ENCODE data around the gene SLC18A2. TPM values are rescaled to one million over a fixed set of nuclear protein-coding genes. Genes with fewer than 3 reads are reported as not detected.

SLC18A2 gene
- total and polyA plus RNA-seq, 10 of the 15 experiments (the other 5 are each of a cell fraction or from before 2014, with no cell fraction given), result 0.06 to 1.1 (median 0.25) TPM; not detected in 5

DNA sequence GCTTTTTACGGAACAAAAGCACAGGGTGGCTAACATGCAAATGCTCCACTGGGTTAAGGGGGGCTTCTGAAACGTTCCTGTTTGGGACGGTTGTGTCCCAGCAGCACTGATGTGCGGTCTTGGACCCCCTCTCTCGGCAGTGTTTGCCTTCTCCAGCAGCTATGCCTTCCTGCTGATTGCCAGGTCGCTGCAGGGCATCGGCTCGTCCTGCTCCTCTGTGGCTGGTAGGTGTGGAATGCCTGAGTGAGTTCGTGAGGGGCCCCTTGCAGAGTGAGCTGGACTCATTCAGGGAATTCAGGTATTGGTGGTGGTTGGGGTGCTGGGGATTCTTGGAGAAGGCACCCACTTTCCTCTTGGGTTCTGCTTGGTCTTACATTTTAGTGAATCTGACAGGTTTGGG, 13.0 kb downstream of the SLC18A2 start (continued):
- no peak for TF ChIP-seq RAD51 (IDR thresholded peaks at IDR 0.05)
- TF ChIP-seq LARP7 (IDR thresholded peaks at IDR 0.05), result no peak
- no peak for TF ChIP-seq ZNF24 (IDR thresholded peaks at IDR 0.05)
- no peak for TF ChIP-seq SMC3 (IDR thresholded peaks at IDR 0.05; ENCODE audit: borderline replicate concordance, low read length)
- no peak for TF ChIP-seq SRF (IDR thresholded peaks at IDR 0.05; ENCODE audit: low read depth in 2 of 2, low read length in 2 of 2)
- TF ChIP-seq SIN3A (IDR thresholded peaks at IDR 0.05; ENCODE audit: low read depth, low read length), result no peak
- TF ChIP-seq NBN (IDR thresholded peaks at IDR 0.05), result no peak
- TF ChIP-seq MEF2A (IDR thresholded peaks at IDR 0.05; ENCODE audit: insufficient read depth, low read depth, low read length), result no peak
- TF ChIP-seq, protein P1, sequence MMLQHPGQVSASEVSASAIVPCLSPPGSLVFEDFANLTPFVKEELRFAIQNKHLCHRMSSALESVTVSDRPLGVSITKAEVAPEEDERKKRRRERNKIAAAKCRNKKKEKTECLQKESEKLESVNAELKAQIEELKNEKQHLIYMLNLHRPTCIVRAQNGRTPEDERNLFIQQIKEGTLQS (IDR thresholded peaks at IDR 0.05; ENCODE audit: borderline replicate concordance, extremely low read depth, low read depth, low read length), result no peak
- TF ChIP-seq, protein P2, sequence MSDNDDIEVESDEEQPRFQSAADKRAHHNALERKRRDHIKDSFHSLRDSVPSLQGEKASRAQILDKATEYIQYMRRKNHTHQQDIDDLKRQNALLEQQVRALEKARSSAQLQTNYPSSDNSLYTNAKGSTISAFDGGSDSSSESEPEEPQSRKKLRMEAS (IDR thresholded peaks at IDR 0.05; ENCODE audit: low read depth, low read length), result no peak

DNA sequence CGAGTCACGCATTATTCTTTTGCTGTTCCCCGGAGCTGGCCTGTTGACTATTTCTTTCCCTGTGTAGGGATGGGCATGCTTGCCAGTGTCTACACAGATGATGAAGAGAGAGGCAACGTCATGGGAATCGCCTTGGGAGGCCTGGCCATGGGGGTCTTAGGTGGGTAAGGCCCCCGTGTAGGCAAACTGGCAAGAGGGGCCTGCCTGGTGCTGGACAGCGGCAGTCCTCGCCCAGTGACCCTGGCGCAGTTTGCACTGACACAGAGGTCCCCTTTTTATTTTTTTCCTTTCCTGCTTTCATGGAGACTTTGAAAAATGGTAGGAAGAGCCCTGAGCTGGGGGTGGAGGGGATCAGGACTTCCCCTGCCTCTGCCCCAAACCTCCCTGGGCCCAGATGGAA, 13.4 kb downstream of the SLC18A2 start:
- 46% methylated on average over 9 of the region's 9 CpGs for WGBS (ENCODE audit: insufficient coverage, insufficient replicate concordance, low lambda C conversion rate, missing lambda C conversion rate)
- no peaks in the 10 kb centered on the region for H4K20me1 ChIP-seq (ENCODE audit: control insufficient read depth, insufficient read depth)
- H3K4me3 ChIP-seq, result no peak overlapping the region
- no peaks in the 10 kb centered on the region for H3K4me1 ChIP-seq (ENCODE audit: control insufficient read depth, insufficient read depth, low read length)
- no peaks in the 10 kb centered on the region for H3K36me3 ChIP-seq (ENCODE audit: control insufficient read depth in 2 of 2, insufficient read depth in 2 of 2, low read length in 1 of 2)
- no peak for ATAC-seq
- no peaks in the 10 kb centered on the region for H3K27me3 ChIP-seq (replicated peaks in 1 of 2; ENCODE audit: control insufficient read depth in 2 of 2, insufficient read depth in 2 of 2, low read length in 1 of 2)
- DNase-seq (ENCODE audit: low read depth, low spot score), result no peak
- in situ Hi-C loops (cut with MboI), result no loop called here
- no peak overlapping the region for H3K27ac ChIP-seq (ENCODE audit: control insufficient read depth, insufficient read depth)
- intact Hi-C loops (cut with micrococcal nuclease; ENCODE audit: unreplicated experiment), result no loop called here
- ChIA-PET SMC1A (ENCODE audit: uncharacterized antibody, unreplicated experiment) (no interaction called here), CTCF (no interaction called here), POLR2A (no interaction called here), RAD21 (ENCODE audit: unreplicated experiment) (no interaction called here)
- no peaks in the 10 kb centered on the region for H3K79me2 ChIP-seq (ENCODE audit: control insufficient read depth, insufficient read depth, low read length)
- H3K4me2 ChIP-seq (ENCODE audit: control insufficient read depth, insufficient read depth), result no peak overlapping the region
- no TSS peak for BruUV-seq (replicated peaks)
- FAIRE-seq, result no peak
- H3K9me3 ChIP-seq (replicated peaks; ENCODE audit: control insufficient read depth, insufficient read depth, low read length), result no peaks in the 10 kb centered on the region
- TF ChIP-seq HCFC1 (IDR thresholded peaks at IDR 0.05; ENCODE audit: low read length), result no peak
- no peak for TF ChIP-seq RFX5 (IDR thresholded peaks at IDR 0.05; ENCODE audit: low read depth, low read length)
- TF ChIP-seq CBFB (IDR thresholded peaks at IDR 0.05; ENCODE audit: low read depth), result no peak
- TF ChIP-seq HDAC2 (IDR thresholded peaks at IDR 0.05), result no peak
- no peak for TF ChIP-seq ZNF217 (IDR thresholded peaks at IDR 0.05)
- TF ChIP-seq, protein P3, sequence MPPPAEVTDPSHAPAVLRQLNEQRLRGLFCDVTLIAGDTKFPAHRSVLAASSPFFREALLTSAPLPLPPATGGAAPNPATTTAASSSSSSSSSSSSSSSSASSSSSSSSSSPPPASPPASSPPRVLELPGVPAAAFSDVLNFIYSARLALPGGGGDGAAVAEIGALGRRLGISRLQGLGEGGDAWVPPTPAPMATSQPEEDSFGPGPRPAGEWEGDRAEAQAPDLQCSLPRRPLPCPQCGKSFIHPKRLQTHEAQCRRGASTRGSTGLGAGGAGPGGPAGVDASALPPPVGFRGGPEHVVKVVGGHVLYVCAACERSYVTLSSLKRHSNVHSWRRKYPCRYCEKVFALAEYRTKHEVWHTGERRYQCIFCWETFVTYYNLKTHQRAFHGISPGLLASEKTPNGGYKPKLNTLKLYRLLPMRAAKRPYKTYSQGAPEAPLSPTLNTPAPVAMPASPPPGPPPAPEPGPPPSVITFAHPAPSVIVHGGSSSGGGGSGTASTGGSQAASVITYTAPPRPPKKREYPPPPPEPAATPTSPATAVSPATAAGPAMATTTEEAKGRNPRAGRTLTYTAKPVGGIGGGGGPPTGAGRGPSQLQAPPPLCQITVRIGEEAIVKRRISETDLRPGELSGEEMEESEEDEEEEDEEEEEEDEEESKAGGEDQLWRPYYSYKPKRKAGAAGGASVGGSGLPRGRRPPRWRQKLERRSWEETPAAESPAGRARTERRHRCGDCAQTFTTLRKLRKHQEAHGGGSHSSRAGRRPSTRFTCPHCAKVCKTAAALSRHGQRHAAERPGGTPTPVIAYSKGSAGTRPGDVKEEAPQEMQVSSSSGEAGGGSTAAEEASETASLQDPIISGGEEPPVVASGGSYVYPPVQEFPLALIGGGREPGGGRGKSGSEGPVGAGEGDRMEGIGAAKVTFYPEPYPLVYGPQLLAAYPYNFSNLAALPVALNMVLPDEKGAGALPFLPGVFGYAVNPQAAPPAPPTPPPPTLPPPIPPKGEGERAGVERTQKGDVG (CRISPR knock-in tag; IDR thresholded peaks at IDR 0.05), result no peak
- no peak for TF ChIP-seq MXI1 (IDR thresholded peaks at IDR 0.05; ENCODE audit: low read depth, low read length)
- no peak for TF ChIP-seq MTA3 (IDR thresholded peaks at IDR 0.05; ENCODE audit: borderline replicate concordance, low read length)
- no peak overlapping the region for H2AFZ ChIP-seq (ENCODE audit: control insufficient read depth, low read depth, low read length)
- H3K9ac ChIP-seq (ENCODE audit: control insufficient read depth, insufficient read depth, low read length), result no peak overlapping the region

Data from GM12878 (cell line).